Activated CD4-positive, alpha-beta T cell treated with anti-CD3 and anti-CD28 coated beads, Interleukin-2, amount 50 U/mL, for 1 hour (primary cell): Measurements from ENCODE around the gene MMD.
A peak's percentile ranks its signal among the peaks of the same experiment; 100 is the strongest.
"Not testable (repeated sequence)": the region's sequence is repeated elsewhere in the genome, so short reads cannot be mapped to it uniquely, and the experiment has no call there.

Source experiments
- DNase-seq: peaks from one replicate; pipeline ENCODE4 v3.0.0-alpha.2; 2020

MMD gene

GRCh38 chr17:55421179-55421934 is at the start of gene MMD:
Gene MMD (minus strand): TSS chr17:55421835. CDS start chr17:55421695, 140 bp downstream.
- peak; percentile 3 for DNase-seq

DNA sequence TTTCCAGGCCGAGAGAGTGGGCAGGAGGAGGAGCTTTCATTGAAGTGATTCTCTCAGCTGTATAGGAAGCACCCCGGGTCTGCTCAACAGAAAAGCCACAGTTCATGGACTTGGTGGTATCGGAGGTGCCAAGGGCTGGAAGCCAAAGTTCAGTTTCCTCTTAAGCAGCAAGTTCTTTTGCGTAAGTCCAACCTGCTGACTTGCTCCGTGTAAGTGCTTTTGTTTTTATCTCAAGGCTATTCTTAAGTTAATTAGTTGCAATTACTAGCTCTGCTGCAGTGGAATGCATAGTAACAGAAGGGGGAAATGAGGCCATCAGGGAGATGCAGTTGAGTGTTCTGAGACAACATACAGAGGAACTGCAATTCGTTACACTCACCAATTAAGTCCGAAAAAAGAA is 45.0 kb upstream of the MMD start:
- DNase-seq: no peak

- DNase-seq: not testable (repeated sequence)
Observed at GRCh38 chr17:55465771-55466170, 44.1 kb upstream of the MMD start.

DNA sequence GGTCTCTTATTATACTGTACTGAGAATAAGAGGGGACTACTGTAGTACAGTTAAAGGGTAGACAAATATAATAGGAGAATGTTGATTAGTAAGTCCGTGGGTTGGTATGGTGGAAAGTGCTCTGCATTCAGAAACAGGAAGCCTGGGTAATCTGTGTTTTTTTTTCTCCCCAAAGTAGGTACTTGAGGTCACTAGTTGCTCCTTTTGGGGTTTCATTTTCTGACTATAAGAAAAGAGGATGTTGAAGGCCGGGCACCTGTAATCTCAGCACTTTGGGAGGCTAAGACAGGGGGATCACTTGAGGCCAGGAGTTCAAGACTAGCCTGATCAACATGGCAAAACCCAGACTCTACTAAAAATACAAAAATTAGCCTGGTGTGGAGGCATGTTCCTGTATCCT is 42.0 kb upstream of the MMD start:
- no peak for DNase-seq

DNA sequence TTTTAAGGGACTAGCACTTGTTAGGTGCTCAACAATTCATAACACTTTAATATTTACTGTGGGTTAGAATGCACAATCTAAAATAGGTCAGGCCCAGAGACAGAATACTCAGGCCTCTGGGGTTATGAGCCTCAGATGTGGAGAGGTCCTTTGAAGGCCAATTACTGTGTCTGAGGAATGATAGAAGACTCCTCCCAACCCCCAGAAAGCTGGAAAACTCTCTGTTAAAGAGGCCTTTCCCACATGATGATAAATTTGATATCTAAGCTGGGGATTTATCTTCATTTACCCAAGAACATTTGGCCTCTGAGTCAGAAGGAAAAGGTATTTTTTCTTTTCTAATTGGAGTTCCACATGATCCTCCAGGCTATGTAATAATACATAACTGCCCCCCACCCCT is 41.1 kb upstream of the MMD start:
- DNase-seq: no peak

GRCh38 chr17:55462234-55462633 is 40.6 kb upstream of the MMD start:
- no peak for DNase-seq

GRCh38 chr17:55458978-55459377 is 37.3 kb upstream of the MMD start:
- no peak for DNase-seq

GRCh38 chr17:55458287-55458900 is 36.8 kb upstream of the MMD start:
- DNase-seq: no peak

DNA sequence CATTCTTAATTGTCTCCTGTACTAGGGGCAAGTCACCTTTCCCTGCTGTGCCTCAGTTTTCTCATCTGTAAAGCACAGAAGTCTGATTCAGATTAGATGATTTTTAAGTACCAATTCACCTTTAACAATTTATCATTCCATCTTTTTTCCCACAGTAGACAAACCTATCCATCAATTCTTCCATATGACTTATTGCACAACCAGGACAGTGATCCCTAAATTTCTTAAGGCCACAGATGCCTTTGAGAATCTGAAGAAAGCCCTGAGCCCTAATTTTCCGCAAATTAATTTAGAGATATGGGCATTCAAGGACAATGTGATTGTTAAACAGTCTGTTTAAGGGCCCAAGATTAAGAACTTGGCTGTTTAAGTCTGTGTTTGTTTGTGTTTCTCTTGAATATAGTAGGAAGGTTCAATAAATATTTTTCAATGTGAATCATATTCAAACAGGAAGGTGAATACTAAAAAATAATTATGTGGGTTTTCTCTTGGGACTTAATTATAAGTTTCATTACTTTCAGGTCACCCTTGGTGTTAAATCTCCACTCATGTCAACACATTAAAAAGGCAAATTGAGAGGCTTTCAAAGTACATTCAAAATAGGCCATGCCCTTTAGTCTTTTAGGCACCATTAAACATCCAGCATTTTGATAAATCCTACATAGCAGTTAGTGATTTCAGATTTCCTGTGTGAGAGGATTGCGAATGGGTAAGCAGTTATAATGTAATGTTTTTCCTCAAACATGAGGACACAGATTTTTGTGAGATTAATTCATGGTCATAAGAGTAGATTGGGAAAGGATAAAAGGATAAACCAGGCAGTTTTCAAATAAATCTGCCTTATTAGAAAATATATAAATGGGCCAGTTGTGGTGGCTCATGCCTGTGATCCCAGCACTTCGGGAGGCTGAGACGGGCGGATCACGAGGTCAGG is 34.9 kb upstream of the MMD start:
- no peak for DNase-seq

GRCh38 chr17:55454906-55455474 is 33.4 kb upstream of the MMD start:
- no peak for DNase-seq

DNA sequence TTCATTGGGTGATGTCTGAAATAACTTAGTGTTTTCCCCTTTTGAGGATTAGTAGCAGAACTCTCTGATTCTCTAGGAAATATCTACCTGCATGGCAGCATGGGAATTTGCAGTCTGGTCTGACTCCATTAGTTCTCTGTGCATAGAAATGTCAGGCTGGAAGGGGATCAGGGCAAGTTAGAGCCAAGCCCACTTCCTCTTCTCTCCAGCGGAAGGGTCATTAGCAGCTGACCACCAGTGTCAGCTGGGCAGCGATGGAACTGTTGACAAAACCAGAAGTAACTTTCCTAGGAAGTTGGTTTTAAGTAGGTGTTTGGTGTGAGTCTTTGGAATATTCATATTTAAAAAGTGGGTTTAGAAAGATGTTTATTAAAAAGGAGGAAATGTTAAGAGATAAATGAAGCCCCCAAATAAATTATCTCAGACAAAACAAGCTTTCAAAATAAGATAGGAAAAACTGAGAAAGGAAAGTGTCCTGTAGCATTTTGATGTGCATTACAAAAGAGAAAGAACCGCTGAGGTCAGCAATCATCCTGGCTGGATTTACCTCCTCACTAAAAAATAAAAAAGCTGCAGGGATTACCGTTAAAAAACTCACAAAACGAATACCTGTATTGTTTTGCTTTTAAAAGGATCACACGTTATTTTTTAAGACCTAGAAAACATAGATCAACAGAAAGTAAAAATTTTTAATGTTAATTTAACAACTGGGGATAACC is 32.4 kb upstream of the MMD start:
- no peak for DNase-seq

GRCh38 chr17:55452139-55452790 is 30.6 kb upstream of the MMD start:
- no peak for DNase-seq

GRCh38 chr17:55451758-55452138 is 30.1 kb upstream of the MMD start:
- DNase-seq: no peak

DNA sequence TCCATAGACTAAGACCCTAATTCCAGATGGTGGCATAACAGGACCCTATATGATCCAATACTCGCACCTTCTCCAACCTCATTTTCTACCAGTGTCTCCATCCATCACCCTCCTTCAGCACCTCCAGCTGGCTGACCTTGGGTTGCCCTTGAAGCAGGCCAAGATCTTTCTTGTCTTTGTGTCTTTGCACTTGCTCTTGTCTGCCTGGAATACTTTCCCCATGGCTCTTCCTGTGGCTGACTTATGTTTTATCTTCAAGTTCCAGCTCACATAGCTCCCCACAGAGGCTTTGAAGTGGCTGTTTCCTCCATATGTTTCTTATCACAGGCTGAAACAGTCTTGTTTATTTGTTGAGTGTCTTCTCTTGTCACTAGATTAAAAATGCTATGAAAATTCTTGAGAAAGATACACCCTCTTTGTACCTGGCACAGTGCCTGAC is 29.6 kb upstream of the MMD start:
- no peak for DNase-seq

DNA sequence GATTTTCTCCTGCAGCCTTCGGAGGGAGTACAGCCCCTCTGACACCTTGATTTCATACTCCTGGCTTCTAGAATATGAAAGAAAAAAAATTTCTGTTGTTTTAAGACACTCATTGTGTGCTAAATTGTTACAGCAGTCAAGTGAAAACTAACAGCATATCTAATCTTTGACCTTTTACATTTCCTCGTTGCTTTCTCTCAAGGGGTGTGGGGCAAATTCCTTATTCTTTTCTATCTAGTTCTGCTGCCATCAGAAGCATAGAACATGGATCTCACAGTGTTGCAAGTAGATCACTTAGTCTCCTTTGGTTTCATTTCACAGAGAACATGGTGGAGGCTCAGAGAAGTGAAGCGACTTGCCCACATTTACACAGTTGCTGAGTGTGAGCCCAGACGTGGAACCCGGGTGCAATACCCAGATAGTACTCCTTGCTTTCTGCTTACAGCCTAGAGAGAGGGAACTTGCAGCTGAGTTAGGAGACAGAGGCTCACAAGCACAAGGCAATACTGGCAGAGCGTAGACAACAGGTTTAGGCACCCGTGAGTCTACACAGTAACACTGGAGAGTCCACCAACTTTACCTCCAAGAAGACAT is 28.7 kb upstream of the MMD start:
- DNase-seq: no peak

- DNase-seq: no peak
Observed at GRCh38 chr17:55448681-55449080, 27.0 kb upstream of the MMD start.

GRCh38 chr17:55446581-55447205 is 25.1 kb upstream of the MMD start:
- no peak for DNase-seq

DNA sequence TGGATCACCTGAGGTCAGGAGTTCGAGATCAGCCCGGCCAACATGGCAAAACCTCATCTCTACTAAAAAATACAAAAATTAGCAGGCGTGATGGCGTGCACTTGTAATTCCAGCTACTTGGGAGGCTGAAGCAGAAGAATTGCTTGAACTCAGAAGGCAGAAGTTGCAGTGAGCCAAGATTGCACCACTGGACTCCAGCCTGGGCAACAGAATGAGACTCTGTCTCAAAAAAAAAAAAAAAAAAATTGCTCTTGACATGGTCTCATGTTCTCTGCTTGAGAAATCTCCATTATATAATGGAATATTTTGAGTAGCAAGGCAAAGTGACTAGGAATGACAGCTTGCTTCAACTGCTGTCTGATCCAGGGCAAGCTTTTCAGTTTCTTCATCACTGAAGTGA is 24.4 kb upstream of the MMD start:
- DNase-seq: not testable (repeated sequence)

GRCh38 chr17:55444471-55445441 is 23.1 kb upstream of the MMD start:
- no peak for DNase-seq

DNA sequence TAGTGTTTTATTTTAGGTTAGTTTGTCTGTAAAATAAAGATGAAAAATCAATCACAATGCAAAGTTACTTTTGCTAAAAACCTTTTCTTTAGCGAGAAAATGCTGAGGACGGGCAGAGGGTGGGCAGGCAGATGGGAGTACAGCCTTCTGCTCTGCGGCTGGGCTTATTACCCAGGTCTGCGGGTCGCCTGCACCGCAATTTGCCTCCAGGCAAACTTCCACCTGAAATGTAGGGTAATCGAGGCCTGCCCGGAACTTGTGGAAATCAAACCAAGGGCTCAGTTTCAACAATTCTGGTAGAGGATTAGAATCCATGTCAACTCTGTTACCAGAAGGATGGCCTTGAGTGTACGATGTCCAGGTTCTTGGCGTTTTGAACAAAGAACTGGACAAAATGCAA is 22.3 kb upstream of the MMD start:
- DNase-seq: no peak
